ENCODE data around the gene HAVCR2. TPM values are rescaled to one million over a fixed set of nuclear protein-coding genes. Genes with fewer than 3 reads are reported as not detected.

Gene HAVCR2
- total RNA-seq, 1 experiment from 2014 or later, result not detected

DNA sequence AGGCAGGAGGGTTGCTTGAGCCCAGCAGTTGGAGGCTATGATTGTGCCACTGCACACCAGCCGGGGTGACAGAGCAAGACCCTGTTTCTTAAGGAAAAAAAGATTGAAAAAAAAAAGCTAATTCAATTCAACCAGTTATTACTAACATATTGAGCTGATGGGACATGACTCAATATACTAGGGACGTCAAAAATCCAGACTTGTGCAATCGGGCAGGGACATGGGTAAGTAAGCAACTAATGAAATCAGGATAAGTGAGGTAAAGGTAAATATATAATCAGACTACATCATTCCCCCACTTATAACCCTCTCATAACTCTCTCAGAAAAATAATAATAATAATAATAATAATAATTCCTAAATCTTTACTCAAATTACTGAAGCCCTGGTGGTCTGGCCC is 49.0 kb downstream of the HAVCR2 start:
- Histone ChIP-seq H3K27ac (ENCODE audit: insufficient read length, low read depth, low read length) (no peak overlapping the region), H3K9me3 (ENCODE audit: control insufficient read depth, low read depth, low read length) (no peaks in the 10 kb centered on the region), H3K4me1 (ENCODE audit: insufficient read depth, low read length) (no peaks in the 10 kb centered on the region), H4K8ac (replicated peaks; ENCODE audit: insufficient read length, low read depth, low read length) (no peak overlapping the region), H3K4me2 (ENCODE audit: insufficient read depth, insufficient read length, low read length) (no peak overlapping the region), H2BK5ac (ENCODE audit: insufficient read length, low read length) (no peak overlapping the region), H2BK12ac (ENCODE audit: insufficient read length, low read depth, low read length) (no peak overlapping the region), H2AFZ (ENCODE audit: low read length) (no peak overlapping the region), H3K9ac (ENCODE audit: extremely low read depth, insufficient read length, low read length) (no peak overlapping the region), H4K20me1 (ENCODE audit: control insufficient read depth, insufficient read depth, insufficient read length) (no peaks in the 10 kb centered on the region), H3K27me3 (ENCODE audit: insufficient read depth, low read length) (no peaks in the 10 kb centered on the region), H3K23ac (ENCODE audit: insufficient read length, low read depth, low read length) (no peak overlapping the region), H3K79me2 (ENCODE audit: insufficient read depth, low read length) (no peaks in the 10 kb centered on the region), H3K14ac (ENCODE audit: insufficient read depth, low read length) (no peak overlapping the region), H3T11ph (ENCODE audit: low read length) (no peak overlapping the region), H2BK120ac (ENCODE audit: low read depth, low read length, poor library complexity, severe bottlenecking) (no peak overlapping the region), H4K5ac (ENCODE audit: insufficient read length, low read depth, low read length) (no peak overlapping the region), H2AK5ac (ENCODE audit: insufficient read length, low read length) (no peak overlapping the region), H2BK15ac (ENCODE audit: low read depth, low read length) (no peak overlapping the region), H3K4ac (ENCODE audit: low read depth, low read length) (no peak overlapping the region), H3K18ac (ENCODE audit: insufficient read length, low read depth, low read length) (no peak overlapping the region), H3K79me1 (ENCODE audit: insufficient read depth, low read depth, low read length, poor library complexity, severe bottlenecking) (no peaks in the 10 kb centered on the region), H3K56ac (ENCODE audit: insufficient read length, low read depth, low read length) (no peak overlapping the region), H4K91ac (ENCODE audit: insufficient read length, low read depth, low read length) (no peak overlapping the region), H2BK20ac (ENCODE audit: low read depth, low read length, poor library complexity, severe bottlenecking) (no peak overlapping the region), H3K23me2 (ENCODE audit: insufficient read length, low read depth, low read length, poor library complexity, severe bottlenecking) (no peaks in the 10 kb centered on the region)
- no peak for DNase-seq
- no peak overlapping the region for H3K4me3 Mint-ChIP-seq
- no peak overlapping the region for H3K27ac Mint-ChIP-seq
- no peaks in the 10 kb centered on the region for H3K4me1 Mint-ChIP-seq
- WGBS (ENCODE audit: extremely low coverage, insufficient read length, low lambda C conversion rate), result no CpG with 5 or more reads among the region's 3 CpGs
- TF ChIP-seq, protein P1, sequence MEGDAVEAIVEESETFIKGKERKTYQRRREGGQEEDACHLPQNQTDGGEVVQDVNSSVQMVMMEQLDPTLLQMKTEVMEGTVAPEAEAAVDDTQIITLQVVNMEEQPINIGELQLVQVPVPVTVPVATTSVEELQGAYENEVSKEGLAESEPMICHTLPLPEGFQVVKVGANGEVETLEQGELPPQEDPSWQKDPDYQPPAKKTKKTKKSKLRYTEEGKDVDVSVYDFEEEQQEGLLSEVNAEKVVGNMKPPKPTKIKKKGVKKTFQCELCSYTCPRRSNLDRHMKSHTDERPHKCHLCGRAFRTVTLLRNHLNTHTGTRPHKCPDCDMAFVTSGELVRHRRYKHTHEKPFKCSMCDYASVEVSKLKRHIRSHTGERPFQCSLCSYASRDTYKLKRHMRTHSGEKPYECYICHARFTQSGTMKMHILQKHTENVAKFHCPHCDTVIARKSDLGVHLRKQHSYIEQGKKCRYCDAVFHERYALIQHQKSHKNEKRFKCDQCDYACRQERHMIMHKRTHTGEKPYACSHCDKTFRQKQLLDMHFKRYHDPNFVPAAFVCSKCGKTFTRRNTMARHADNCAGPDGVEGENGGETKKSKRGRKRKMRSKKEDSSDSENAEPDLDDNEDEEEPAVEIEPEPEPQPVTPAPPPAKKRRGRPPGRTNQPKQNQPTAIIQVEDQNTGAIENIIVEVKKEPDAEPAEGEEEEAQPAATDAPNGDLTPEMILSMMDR (conservative IDR thresholded peaks at IDR 0.05), result no peak
- H3K27me3 Mint-ChIP-seq (ENCODE audit: low read depth), result no peaks in the 10 kb centered on the region
- no peaks in the 10 kb centered on the region for H3K36me3 Mint-ChIP-seq (ENCODE audit: insufficient read depth in 1 of 3, low read depth in 3 of 3)
- no peaks in the 10 kb centered on the region; a peak in 1 of 5 replicates for H3K9me3 Mint-ChIP-seq
